Activated CD8-positive, alpha-beta memory T cell treated with anti-CD3 and anti-CD28 coated beads, Interleukin-2, amount 50 U/mL, for 1 hour (primary cell): ENCODE data around the gene AADACL2.
"Not testable (repeated sequence)": the region's sequence is repeated elsewhere in the genome, so short reads cannot be mapped to it uniquely, and the experiment has no call there.

Source experiments
- DNase-seq: peaks from one replicate; pipeline ENCODE4 v3.0.0-alpha.2; 2020; ENCODE audit errors: extremely low read depth

The AADACL2 gene

GRCh38 chr3:151733613-151734012 is at the start of gene AADACL2:
Gene AADACL2 (plus strand): TSS chr3:151733927. CDS start chr3:151734036, 109 bp downstream.
- DNase-seq: no peak

- no peak for DNase-seq
Measured at GRCh38 chr3:151684094-151684493, 49.6 kb upstream of the AADACL2 start.

GRCh38 chr3:151686257-151686656 is 47.5 kb upstream of the AADACL2 start:
- no peak for DNase-seq

- DNase-seq: no peak
Measured at GRCh38 chr3:151687076-151687475, 46.7 kb upstream of the AADACL2 start.

GRCh38 chr3:151688571-151688970 is 45.2 kb upstream of the AADACL2 start:
- DNase-seq: no peak

- DNase-seq: no peak
Measured at GRCh38 chr3:151690645-151691044, 43.1 kb upstream of the AADACL2 start.

- DNase-seq: no peak
Measured at GRCh38 chr3:151697496-151697895, 36.2 kb upstream of the AADACL2 start.

- DNase-seq: no peak
Measured at GRCh38 chr3:151707216-151707615, 26.5 kb upstream of the AADACL2 start.

GRCh38 chr3:151708868-151709267 is 24.9 kb upstream of the AADACL2 start:
- no peak for DNase-seq

- DNase-seq: no peak
Measured at GRCh38 chr3:151709847-151710246, 23.9 kb upstream of the AADACL2 start.

GRCh38 chr3:151721294-151721693 is 12.4 kb upstream of the AADACL2 start:
- no peak for DNase-seq

- no peak for DNase-seq
Measured at GRCh38 chr3:151722856-151723255, 10.9 kb upstream of the AADACL2 start.

GRCh38 chr3:151724576-151725562 is 8.9 kb upstream of the AADACL2 start:
- DNase-seq: no peak

GRCh38 chr3:151726016-151726415 is 7.7 kb upstream of the AADACL2 start:
- DNase-seq: no peak

- DNase-seq: no peak
Measured at GRCh38 chr3:151732861-151733260, 866 bp upstream of the AADACL2 start.

GRCh38 chr3:151740581-151740980 is 6.9 kb downstream of the AADACL2 start:
- DNase-seq: no peak

GRCh38 chr3:151743855-151744254 is 10.1 kb downstream of the AADACL2 start:
- no peak for DNase-seq

GRCh38 chr3:151750181-151750580 is 16.5 kb downstream of the AADACL2 start:
- no peak for DNase-seq

GRCh38 chr3:151750678-151751077 is 17.0 kb downstream of the AADACL2 start:
- DNase-seq: no peak

GRCh38 chr3:151751161-151751560 is 17.4 kb downstream of the AADACL2 start:
- no peak for DNase-seq

GRCh38 chr3:151753846-151754245 is 20.1 kb downstream of the AADACL2 start:
- no peak for DNase-seq

- no peak for DNase-seq
Measured at GRCh38 chr3:151761581-151761980, 27.9 kb downstream of the AADACL2 start.

GRCh38 chr3:151764699-151765098 is 31.0 kb downstream of the AADACL2 start:
- DNase-seq: not testable (repeated sequence)
